ENCODE results near the gene DDO. TPM values are rescaled to one million over a fixed set of nuclear protein-coding genes. Genes with fewer than 3 reads are reported as not detected.

The DDO gene
- total RNA-seq, 1 donor from 2014 or later = not detected

DNA sequence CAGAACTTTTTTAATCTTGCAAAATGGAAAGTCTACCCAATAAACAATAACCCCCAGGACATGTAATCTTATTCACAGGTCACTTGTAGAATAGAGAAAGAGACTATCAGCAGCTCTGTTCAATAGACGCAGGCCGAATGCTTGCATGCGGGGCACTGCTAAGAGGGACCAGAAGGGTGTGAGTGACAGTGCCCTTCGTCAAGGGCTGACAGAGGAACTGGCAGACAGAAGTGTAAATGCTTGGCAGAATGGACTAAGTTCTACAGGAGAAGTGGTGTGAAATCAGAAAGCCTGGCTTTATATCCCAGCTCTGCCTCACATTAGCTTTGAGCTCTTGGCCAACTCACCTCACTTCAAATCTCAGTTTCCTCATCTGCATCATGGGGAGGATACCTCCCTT lies 21.0 kb downstream of the DDO start:
- no peak overlapping the region for H3K4me3 Mint-ChIP-seq (ENCODE audit: unreplicated experiment)
- H3K9me3 Mint-ChIP-seq (ENCODE audit: unreplicated experiment) = no peaks in the 10 kb centered on the region
- H3K36me3 Mint-ChIP-seq (ENCODE audit: low read depth, unreplicated experiment) = no peaks in the 10 kb centered on the region
- H3K4me1 Mint-ChIP-seq (ENCODE audit: unreplicated experiment) = peaks cover 16% of the 10 kb centered on the region
- H3K27ac Mint-ChIP-seq (ENCODE audit: unreplicated experiment) = no peak overlapping the region
- H3K27me3 Mint-ChIP-seq (ENCODE audit: unreplicated experiment) = no peaks in the 10 kb centered on the region
- TF ChIP-seq CTCF (IDR thresholded peaks at IDR 0.05; ENCODE audit: unreplicated experiment) = no peak
- no peak for DNase-seq (ENCODE audit: low spot score)

DNA sequence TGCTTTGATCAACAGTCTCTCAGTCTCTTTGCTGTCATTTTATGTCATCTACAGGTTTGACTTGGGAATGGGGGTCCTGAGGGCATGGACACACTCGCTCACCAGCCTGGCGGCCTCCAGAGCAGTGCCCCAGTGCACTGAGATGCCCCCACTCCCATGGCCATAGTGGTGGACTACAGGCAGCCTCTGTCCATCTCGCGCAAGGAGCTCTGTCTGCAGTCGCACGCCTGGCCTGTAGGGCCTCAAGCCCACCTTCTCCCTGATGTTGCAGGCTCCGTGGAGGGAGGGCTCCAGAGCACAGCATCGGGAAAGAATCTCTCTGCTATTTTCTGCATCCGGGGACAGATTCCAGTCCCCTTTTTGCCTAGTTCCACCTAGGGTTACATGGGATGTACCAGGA lies 22.6 kb downstream of the DDO start:
- Mint-ChIP-seq H3K4me3 (ENCODE audit: unreplicated experiment) (no peak overlapping the region), H3K27ac (ENCODE audit: unreplicated experiment) (no peak overlapping the region), H3K9me3 (ENCODE audit: unreplicated experiment) (no peaks in the 10 kb centered on the region), H3K27me3 (ENCODE audit: unreplicated experiment) (no peaks in the 10 kb centered on the region), H3K36me3 (ENCODE audit: low read depth, unreplicated experiment) (no peaks in the 10 kb centered on the region), H3K4me1 (ENCODE audit: unreplicated experiment) (peaks cover 24% of the 10 kb centered on the region)
- TF ChIP-seq CTCF (IDR thresholded peaks at IDR 0.05; ENCODE audit: unreplicated experiment) = no peak
- DNase-seq (ENCODE audit: low spot score) = no peak

GRCh38 chr6:110390404-110390803 lies 25.0 kb downstream of the DDO start:
- no peaks in the 10 kb centered on the region for H3K9me3 Mint-ChIP-seq (ENCODE audit: unreplicated experiment)
- H3K36me3 Mint-ChIP-seq (ENCODE audit: low read depth, unreplicated experiment) = no peaks in the 10 kb centered on the region
- no peaks in the 10 kb centered on the region for H3K27me3 Mint-ChIP-seq (ENCODE audit: unreplicated experiment)
- DNase-seq (ENCODE audit: low spot score) = no peak
- H3K4me1 Mint-ChIP-seq (ENCODE audit: unreplicated experiment) = peaks cover 34% of the 10 kb centered on the region
- H3K4me3 Mint-ChIP-seq (ENCODE audit: unreplicated experiment) = no peak overlapping the region
- no peak for TF ChIP-seq CTCF (IDR thresholded peaks at IDR 0.05; ENCODE audit: unreplicated experiment)
- H3K27ac Mint-ChIP-seq (ENCODE audit: unreplicated experiment) = peak overlapping the region; percentile 83

DNA sequence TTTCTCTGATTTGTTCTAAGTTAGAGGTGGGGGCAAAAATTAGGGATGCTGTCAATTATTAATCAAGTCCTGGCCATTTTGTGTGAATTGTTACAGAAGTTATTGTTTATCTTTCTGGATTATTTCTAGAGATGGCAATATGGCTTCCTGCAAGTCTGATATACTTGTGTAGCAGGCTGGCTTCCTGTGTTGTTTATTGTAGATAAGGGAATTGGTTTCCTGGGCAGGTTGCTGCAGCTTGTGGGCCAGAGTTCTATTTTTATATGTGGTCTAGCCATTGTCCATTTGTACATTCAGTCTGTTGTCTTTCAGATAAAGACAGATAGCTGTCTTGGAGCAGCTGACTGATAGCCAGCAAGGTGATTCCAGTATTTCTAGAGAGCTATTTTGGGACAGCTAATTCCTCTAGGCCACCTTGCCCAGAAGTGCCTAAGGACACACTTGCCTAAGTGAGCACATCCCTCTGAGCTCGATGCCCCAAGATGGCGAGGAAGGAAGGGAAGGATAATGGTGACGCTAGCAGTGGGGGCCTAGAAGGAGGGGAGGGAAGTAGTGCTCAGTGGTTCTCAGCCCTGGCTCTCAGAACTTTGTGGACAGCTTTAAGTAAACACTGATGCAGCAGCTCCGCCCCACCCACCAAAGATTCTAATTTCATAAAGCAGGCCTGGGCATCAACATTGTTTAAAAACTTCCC lies 25.5 kb downstream of the DDO start:
- H3K36me3 Mint-ChIP-seq (ENCODE audit: low read depth, unreplicated experiment) = no peaks in the 10 kb centered on the region
- H3K4me1 Mint-ChIP-seq (ENCODE audit: unreplicated experiment) = peaks cover 34% of the 10 kb centered on the region
- H3K27ac Mint-ChIP-seq (ENCODE audit: unreplicated experiment) = peak overlapping the region; percentile 83
- no peak for TF ChIP-seq CTCF (IDR thresholded peaks at IDR 0.05; ENCODE audit: unreplicated experiment)
- no peaks in the 10 kb centered on the region for H3K27me3 Mint-ChIP-seq (ENCODE audit: unreplicated experiment)
- no peak overlapping the region for H3K4me3 Mint-ChIP-seq (ENCODE audit: unreplicated experiment)
- peak; percentile 22 for DNase-seq (ENCODE audit: low spot score)
- no peaks in the 10 kb centered on the region for H3K9me3 Mint-ChIP-seq (ENCODE audit: unreplicated experiment)

DNA sequence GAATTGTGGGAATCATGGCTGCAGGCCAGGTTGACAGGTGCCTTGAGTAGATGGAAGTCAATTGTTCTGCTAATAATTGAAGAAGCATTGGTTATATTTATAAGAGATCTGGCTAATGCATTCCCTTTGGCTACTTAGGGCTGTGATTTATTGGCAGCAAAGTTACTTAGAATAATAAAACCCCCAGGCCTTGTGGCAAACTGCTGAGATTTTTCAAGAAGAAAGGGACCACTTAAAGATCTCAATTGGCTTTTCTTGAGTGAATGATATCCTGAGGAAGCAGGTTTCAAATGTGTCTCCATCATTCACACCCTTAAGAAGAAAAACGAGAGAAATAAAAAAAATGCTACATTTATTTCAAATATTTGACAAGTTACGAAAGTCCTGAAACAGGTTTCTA lies 27.4 kb downstream of the DDO start:
- Mint-ChIP-seq H3K36me3 (ENCODE audit: low read depth, unreplicated experiment) (no peaks in the 10 kb centered on the region), H3K9me3 (ENCODE audit: unreplicated experiment) (no peaks in the 10 kb centered on the region), H3K4me3 (ENCODE audit: unreplicated experiment) (no peak overlapping the region), H3K27me3 (ENCODE audit: unreplicated experiment) (no peaks in the 10 kb centered on the region), H3K27ac (ENCODE audit: unreplicated experiment) (no peak overlapping the region), H3K4me1 (ENCODE audit: unreplicated experiment) (peaks cover 34% of the 10 kb centered on the region)
- DNase-seq (ENCODE audit: low spot score) = no peak
- no peak for TF ChIP-seq CTCF (IDR thresholded peaks at IDR 0.05; ENCODE audit: unreplicated experiment)
